Choroid plexus epithelial cell (primary cell): Measurements from ENCODE around the gene ACADSB.

Source experiments
- DNase-seq: peaks from one replicate; pipeline ENCODE4 v3.0.0-alpha.2; 2010; ENCODE audit warnings: low read depth
- H3K4me3 ChIP-seq: 2 replicates; pipeline ENCODE4 v1.5.1; 2011; ENCODE audit warnings: low read depth, mild to moderate bottlenecking, control low read depth, low read length, moderate library complexity
- CTCF ChIP-seq: conservative IDR thresholded peaks from 2 replicates; pipeline ENCODE4 v1.5.1; 2011; ENCODE audit warnings: low read depth, mild to moderate bottlenecking, control low read depth, inconsistent platforms, low read length, moderate library complexity

ACADSB gene

GRCh38 chr10:123102673-123103072 lies 93.9 kb downstream of the ACADSB start:
- TF ChIP-seq CTCF: no peak
- DNase-seq: no peak
- no peak overlapping the region for H3K4me3 ChIP-seq

- DNase-seq: no peak
Measured at GRCh38 chr10:123103944-123104343, 95.1 kb downstream of the ACADSB start.

More at GRCh38 chr10:123103944-123104343, 95.1 kb downstream of the ACADSB start:
- no peak for TF ChIP-seq CTCF
- no peak overlapping the region for H3K4me3 ChIP-seq
